NCI-H128 (cell line): ENCODE results near the gene OR2V2.
A peak's percentile ranks its signal among the peaks of the same experiment; 100 is the strongest.
"Not testable (repeated sequence)": the region's sequence is repeated elsewhere in the genome, so short reads cannot be mapped to it uniquely, and the experiment has no call there.

Experiments
- DNase-seq: peaks from one replicate; lab custom pipeline; 2025; ENCODE audit not compliant: unreplicated experiment; lab: John Stamatoyannopoulos, UW

OR2V2 gene

GRCh38 chr5:181142054-181142453 lies 5.3 kb upstream of the OR2V2 start:
- DNase-seq = no peak

- no peak for DNase-seq
Observed at GRCh38 chr5:181145133-181145532, 2.3 kb upstream of the OR2V2 start.

- DNase-seq = no peak
Observed at GRCh38 chr5:181149355-181149754, 2.0 kb downstream of the OR2V2 start.

- no peak for DNase-seq
Observed at GRCh38 chr5:181149806-181150733, 2.7 kb downstream of the OR2V2 start.

GRCh38 chr5:181151146-181151545 lies 3.8 kb downstream of the OR2V2 start:
- DNase-seq = no peak

- no peak for DNase-seq
Observed at GRCh38 chr5:181152406-181152805, 5.0 kb downstream of the OR2V2 start.

- DNase-seq = no peak
Observed at GRCh38 chr5:181153814-181154213, 6.4 kb downstream of the OR2V2 start.

- no peak for DNase-seq
Observed at GRCh38 chr5:181156758-181157157, 9.4 kb downstream of the OR2V2 start.

- DNase-seq = no peak
Observed at GRCh38 chr5:181158869-181159268, 11.5 kb downstream of the OR2V2 start.

GRCh38 chr5:181159286-181160151 lies 12.1 kb downstream of the OR2V2 start:
- peak; percentile 29 for DNase-seq

- DNase-seq = no peak
Observed at GRCh38 chr5:181160152-181160754, 12.9 kb downstream of the OR2V2 start.

GRCh38 chr5:181160755-181161533 lies 13.6 kb downstream of the OR2V2 start:
- DNase-seq = not testable (repeated sequence)

- DNase-seq = no peak
Observed at GRCh38 chr5:181161534-181162175, 14.3 kb downstream of the OR2V2 start.

- no peak for DNase-seq
Observed at GRCh38 chr5:181163487-181164075, 16.2 kb downstream of the OR2V2 start.

- DNase-seq = no peak
Observed at GRCh38 chr5:181164076-181164952, 16.9 kb downstream of the OR2V2 start.

- no peak for DNase-seq
Observed at GRCh38 chr5:181166812-181167733, 19.7 kb downstream of the OR2V2 start.

- DNase-seq = no peak
Observed at GRCh38 chr5:181167814-181168488, 20.6 kb downstream of the OR2V2 start.
